ENCODE measurements around the gene PLXNC1.

- no peak for TF ChIP-seq CTCF (IDR thresholded peaks at IDR 0.05; ENCODE audit: low read length)
- no peak for TF ChIP-seq EZH2 (IDR thresholded peaks at IDR 0.05; ENCODE audit: borderline replicate concordance, low read length)
These were observed 21.1 kb downstream of the PLXNC1 start for GRCh38 chr12:94169495-94169894.

All from OCI-LY1 (cell line).